Fibroblast of pulmonary artery (primary cell): Measurements from ENCODE around the gene PDE11A.

Experiments
- DNase-seq: peaks from one replicate; pipeline ENCODE4 v3.0.0-alpha.2; 2010; ENCODE audit warnings: low read depth
- H3K4me3 ChIP-seq: replicated peaks from 2 replicates; pipeline ENCODE4 v1.5.1; 2011; ENCODE audit warnings: low read depth, mild to moderate bottlenecking, control low read depth, low read length, moderate library complexity
- CTCF ChIP-seq: IDR thresholded peaks from 2 replicates; pipeline ENCODE4 v1.5.1; 2011; ENCODE audit warnings: mild to moderate bottlenecking, control low read depth, low read length, inconsistent platforms; ENCODE audit errors: missing control alignments

The PDE11A gene

DNA sequence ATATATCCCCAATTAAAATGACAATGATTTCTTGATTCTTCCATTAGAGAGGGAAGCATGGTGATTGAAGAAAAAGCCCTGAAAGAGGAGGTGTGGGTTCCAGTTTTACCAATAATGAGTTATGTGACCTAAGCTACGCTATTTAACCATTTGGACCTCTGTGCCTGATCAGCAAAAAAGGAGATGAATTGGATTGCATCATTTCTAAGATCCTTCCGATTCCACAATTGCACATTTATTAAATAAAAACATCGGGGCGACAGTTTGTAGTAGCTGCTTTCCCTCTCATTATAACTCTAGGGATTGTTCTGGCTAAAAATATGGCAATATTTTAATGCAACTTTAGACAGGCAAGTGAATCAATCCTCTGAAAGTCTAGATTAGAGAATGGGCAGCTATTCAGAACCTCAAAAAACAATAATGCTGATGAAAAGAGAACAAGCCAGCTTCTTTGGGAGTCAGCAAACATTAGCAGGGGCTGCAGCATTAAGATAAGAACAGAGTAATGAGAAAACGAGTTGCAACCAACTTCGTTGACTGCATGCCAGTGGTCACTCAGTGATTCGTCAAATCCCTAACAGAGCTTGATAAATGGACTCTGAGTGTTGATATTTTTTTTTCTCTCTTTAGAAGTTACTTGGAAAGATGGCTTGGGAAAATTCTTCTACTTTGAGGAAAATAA, 378.8 kb downstream of the PDE11A start:
- no peak for DNase-seq
- H3K4me3 ChIP-seq = no peak overlapping the region
- TF ChIP-seq CTCF = no peak

DNA sequence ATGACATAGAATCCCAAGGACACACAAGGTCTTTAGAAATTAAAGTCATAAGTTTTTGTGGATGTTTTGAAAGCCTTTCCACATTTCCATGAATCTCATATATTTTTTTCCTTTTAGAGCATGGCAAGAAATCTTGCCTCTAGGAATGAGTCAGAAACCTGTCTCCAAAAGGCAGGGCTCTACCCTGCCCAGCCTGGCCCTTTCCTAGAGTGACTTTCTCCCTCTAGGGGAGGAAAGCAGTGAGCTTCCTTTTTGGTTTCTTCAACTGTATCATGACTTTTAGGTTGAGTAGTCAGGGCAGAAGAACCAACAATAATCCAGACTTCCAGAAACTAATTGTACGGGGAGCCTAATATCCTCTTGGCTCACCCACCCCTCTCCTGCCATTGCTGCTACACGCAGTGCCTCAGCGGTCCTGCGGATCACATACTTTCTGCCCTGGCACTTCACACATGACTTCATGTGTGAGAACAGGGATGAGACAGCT, 379.8 kb downstream of the PDE11A start:
- no peak overlapping the region for H3K4me3 ChIP-seq
- DNase-seq = no peak
- TF ChIP-seq CTCF = no peak

- TF ChIP-seq CTCF = no peak
- DNase-seq = no peak
- no peak overlapping the region for H3K4me3 ChIP-seq
Observed at GRCh38 chr2:177692042-177692782, 380.4 kb downstream of the PDE11A start.

DNA sequence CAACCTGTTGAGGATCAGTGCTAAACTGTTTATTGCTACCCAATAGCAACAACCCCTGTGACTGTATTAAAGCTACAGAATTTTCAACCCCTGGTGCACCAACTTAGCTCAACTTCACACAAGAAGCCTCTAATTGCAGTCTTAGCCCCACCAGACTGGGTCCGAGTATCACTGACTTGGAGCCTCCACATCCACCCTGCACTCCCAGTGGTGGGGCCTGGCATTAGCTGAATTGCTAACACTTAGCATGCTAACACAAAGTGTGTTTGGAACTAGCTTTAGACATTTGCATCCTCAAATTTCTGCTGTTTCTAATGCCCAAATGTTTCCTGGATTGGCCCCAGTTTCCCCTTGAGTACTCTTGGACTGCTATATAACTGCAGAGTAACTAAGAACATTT, 381.4 kb downstream of the PDE11A start:
- no peak for DNase-seq
- no peak overlapping the region for H3K4me3 ChIP-seq
- TF ChIP-seq CTCF = no peak

DNA sequence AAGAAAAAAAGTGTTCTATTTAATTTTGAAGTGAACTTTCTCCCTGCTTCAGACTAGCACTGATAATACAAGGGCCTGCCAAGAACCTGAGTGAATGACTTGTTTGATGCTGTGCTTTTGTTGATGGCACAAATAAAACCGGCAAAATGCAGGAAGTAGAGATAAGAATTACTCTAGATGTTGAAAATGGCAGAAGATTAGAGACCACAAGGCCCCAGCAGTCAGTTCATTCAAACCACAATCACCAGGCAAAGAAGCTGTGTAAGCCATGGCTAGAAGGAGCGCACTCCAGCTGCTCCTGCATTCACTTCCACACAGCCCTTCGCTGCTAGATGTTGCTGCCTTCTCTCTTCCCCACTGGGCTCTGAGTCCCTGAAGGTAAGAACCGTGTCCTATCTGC, 383.0 kb downstream of the PDE11A start:
- no peak for DNase-seq
- H3K4me3 ChIP-seq = no peak overlapping the region
- no peak for TF ChIP-seq CTCF

- TF ChIP-seq CTCF = no peak
Observed at GRCh38 chr2:177688844-177689243, 383.7 kb downstream of the PDE11A start.

More at GRCh38 chr2:177688844-177689243, 383.7 kb downstream of the PDE11A start:
- no peak for DNase-seq
- H3K4me3 ChIP-seq = no peak overlapping the region
